Type B pancreatic cell (in vitro differentiated cells): ENCODE measurements around the gene PEAK1. TPM values are rescaled to one million over a fixed set of nuclear protein-coding genes. Genes with fewer than 3 reads are reported as not detected.

Experiments used
- DNase-seq: peaks from one replicate; pipeline ENCODE4 v3.0.0; 2021; ENCODE audit warnings: mixed read lengths; ENCODE audit not compliant: unreplicated experiment; ENCODE audit errors: extremely low spot score
- H3K27ac Mint-ChIP-seq: 2 replicates; pipeline ENCODE4 v1.8.0; 2021; ENCODE audit warnings: mild to moderate bottlenecking, mixed read lengths
- H3K27me3 Mint-ChIP-seq: 2 replicates; pipeline ENCODE4 v1.8.0; 2021; ENCODE audit warnings: mixed read lengths
- H3K36me3 Mint-ChIP-seq: 2 replicates; pipeline ENCODE4 v1.8.0; 2021; ENCODE audit warnings: mixed read lengths
- H3K4me1 Mint-ChIP-seq: one replicate; pipeline ENCODE4 v1.8.0; 2021; ENCODE audit warnings: mixed read lengths; ENCODE audit not compliant: unreplicated experiment
- H3K4me3 Mint-ChIP-seq: 2 replicates; pipeline ENCODE4 v1.8.0; 2021; ENCODE audit warnings: mild to moderate bottlenecking, mixed read lengths
- H3K9me3 Mint-ChIP-seq: 2 replicates; pipeline ENCODE4 v1.8.0; 2021; ENCODE audit warnings: mixed read lengths
- CTCF ChIP-seq: fragments of 200-600 bp; sonication (generic); conservative IDR thresholded peaks from 2 replicates; pipeline ENCODE4 v1.5.0; 2021; ENCODE audit warnings: antibody characterized with exemption, mild to moderate bottlenecking
- total RNA-seq: library from RNA; stranded (reverse); gene quantifications from 2 replicates; pipeline ENCODE4 v1.2.1, GENCODE V29; 2021; ENCODE audit warnings: low replicate concordance

Gene PEAK1
- total RNA-seq, 1 donor from 2014 or later, result 35.0 TPM

- Mint-ChIP-seq H3K36me3 (peaks cover 8% of the 10 kb centered on the region), H3K27me3 (no peaks in the 10 kb centered on the region), H3K4me3 (no peak overlapping the region), H3K27ac (no peak overlapping the region), H3K4me1 (peaks cover 4% of the 10 kb centered on the region), H3K9me3 (peaks cover 3% of the 10 kb centered on the region)
- no peak for DNase-seq
- TF ChIP-seq CTCF, result no peak
These were observed 179.9 kb downstream of the PEAK1 start for GRCh38 chr15:77239882-77240608.

- Mint-ChIP-seq H3K27ac (no peak overlapping the region), H3K4me3 (no peak overlapping the region), H3K36me3 (peaks cover 14% of the 10 kb centered on the region), H3K27me3 (no peaks in the 10 kb centered on the region), H3K4me1 (peaks cover 4% of the 10 kb centered on the region), H3K9me3 (peaks cover 5% of the 10 kb centered on the region)
- TF ChIP-seq CTCF, result no peak
- DNase-seq, result no peak
These were observed 184.3 kb downstream of the PEAK1 start for GRCh38 chr15:77235566-77235965.

- Mint-ChIP-seq H3K27ac (no peak overlapping the region), H3K4me3 (no peak overlapping the region), H3K36me3 (peaks cover 3% of the 10 kb centered on the region), H3K4me1 (peaks cover 27% of the 10 kb centered on the region), H3K9me3 (no peaks in the 10 kb centered on the region), H3K27me3 (no peaks in the 10 kb centered on the region)
- no peak for TF ChIP-seq CTCF
- DNase-seq, result no peak
These were observed 191.1 kb downstream of the PEAK1 start for GRCh38 chr15:77228828-77229227.

GRCh38 chr15:77226652-77227051 lies 193.3 kb downstream of the PEAK1 start:
- Mint-ChIP-seq H3K27me3 (no peaks in the 10 kb centered on the region), H3K27ac (no peak overlapping the region), H3K4me3 (no peak overlapping the region), H3K4me1 (peaks cover 40% of the 10 kb centered on the region), H3K9me3 (no peaks in the 10 kb centered on the region), H3K36me3 (no peaks in the 10 kb centered on the region)
- no peak for TF ChIP-seq CTCF
- DNase-seq, result no peak

GRCh38 chr15:77225646-77226045 lies 194.3 kb downstream of the PEAK1 start:
- no peaks in the 10 kb centered on the region for H3K9me3 Mint-ChIP-seq
- no peaks in the 10 kb centered on the region for H3K27me3 Mint-ChIP-seq
- no peak for DNase-seq
- H3K27ac Mint-ChIP-seq, result no peak overlapping the region
- no peaks in the 10 kb centered on the region for H3K36me3 Mint-ChIP-seq
- no peak for TF ChIP-seq CTCF
- peaks cover 41% of the 10 kb centered on the region for H3K4me1 Mint-ChIP-seq
- no peak overlapping the region for H3K4me3 Mint-ChIP-seq
